Trophoblast cell (in vitro differentiated cells and primary cell): ENCODE data around the gene MIA.
A peak's percentile ranks its signal among the peaks of the same experiment; 100 is the strongest.
"Not testable (repeated sequence)": the region's sequence is repeated elsewhere in the genome, so short reads cannot be mapped to it uniquely, and the experiment has no call there.

Experiments used
- DNase-seq, 2 donors: peaks; one replicate each; pipeline ENCODE4 v3.0.0-alpha.2; 2016
- H2AFZ ChIP-seq: 2 replicates; pipeline ENCODE4 v1.6.1; 2013; ENCODE audit warnings: low read length, moderate library complexity, mild to moderate bottlenecking; ENCODE audit not compliant: insufficient read depth, poor library complexity
- H2AK5ac ChIP-seq: 2 replicates; pipeline ENCODE4 v1.6.1; 2013; ENCODE audit warnings: mild to moderate bottlenecking, low read length
- H2BK120ac ChIP-seq: 2 replicates; pipeline ENCODE4 v1.6.1; 2013; ENCODE audit warnings: low read length, mild to moderate bottlenecking, moderate library complexity; ENCODE audit not compliant: insufficient read depth, poor library complexity
- H2BK12ac ChIP-seq: 2 replicates; pipeline ENCODE4 v1.6.1; 2013; ENCODE audit warnings: mild to moderate bottlenecking, low read length, moderate library complexity
- H2BK5ac ChIP-seq: 2 replicates; pipeline ENCODE4 v1.6.1; 2013; ENCODE audit warnings: low read length, low read depth, moderate library complexity, mild to moderate bottlenecking; ENCODE audit not compliant: poor library complexity
- H3K14ac ChIP-seq: 2 replicates; pipeline ENCODE4 v1.6.1; 2013; ENCODE audit warnings: mild to moderate bottlenecking, low read length
- H3K18ac ChIP-seq: 2 replicates; pipeline ENCODE4 v1.6.1; 2013; ENCODE audit warnings: mild to moderate bottlenecking, low read length
- H3K23ac ChIP-seq: 2 replicates; pipeline ENCODE4 v1.6.1; 2013; ENCODE audit warnings: low read length
- H3K27ac ChIP-seq: 2 replicates; pipeline ENCODE4 v1.5.1; 2013; ENCODE audit warnings: low read depth, mild to moderate bottlenecking, inconsistent platforms, low read length, moderate library complexity
- H3K27me3 ChIP-seq: 2 replicates; pipeline ENCODE4 v1.6.1; 2013; ENCODE audit warnings: inconsistent platforms, mild to moderate bottlenecking, low read length, moderate library complexity; ENCODE audit not compliant: insufficient read depth
- H3K36me3 ChIP-seq, 2 experiments: 1 replicate in 1 of 2; 2 replicates in 1 of 2; pipeline ENCODE4 v1.6.1; 2013; ENCODE audit warnings: low read length in 2 of 2, mild to moderate bottlenecking in 2 of 2, moderate library complexity in 1 of 2; ENCODE audit not compliant: insufficient read depth in 2 of 2, control insufficient read depth in 1 of 2
- H3K4ac ChIP-seq: 2 replicates; pipeline ENCODE4 v1.6.1; 2013; ENCODE audit warnings: low read depth, mild to moderate bottlenecking, low read length, moderate library complexity
- H3K4me1 ChIP-seq, 2 experiments: 1 replicate in 1 of 2; 2 replicates in 1 of 2; pipeline ENCODE4 v1.6.1; 2013; ENCODE audit warnings: low read length in 2 of 2, mild to moderate bottlenecking in 2 of 2, moderate library complexity in 1 of 2; ENCODE audit not compliant: insufficient read depth in 2 of 2, control insufficient read depth in 1 of 2
- H3K4me2 ChIP-seq: 2 replicates; pipeline ENCODE4 v1.6.1; 2013; ENCODE audit warnings: inconsistent platforms, mild to moderate bottlenecking, low read length, moderate library complexity
- H3K4me3 ChIP-seq: 2 replicates; pipeline ENCODE4 v1.5.1; 2013; ENCODE audit warnings: mild to moderate bottlenecking, low read depth, low read length, inconsistent platforms
- H3K79me1 ChIP-seq: one replicate; pipeline ENCODE4 v1.6.1; 2013; ENCODE audit warnings: low read length
- H3K79me2 ChIP-seq: 2 replicates; pipeline ENCODE4 v1.6.1; 2013; ENCODE audit warnings: low read length, mild to moderate bottlenecking; ENCODE audit not compliant: control insufficient read depth, insufficient read depth, poor library complexity
- H3K9ac ChIP-seq: 2 replicates; pipeline ENCODE4 v1.6.1; 2013; ENCODE audit warnings: mild to moderate bottlenecking, low read length
- H3K9me3 ChIP-seq: 2 replicates; pipeline ENCODE4 v1.6.1; 2013; ENCODE audit warnings: low read depth, mild to moderate bottlenecking, control low read depth, inconsistent platforms, low read length; ENCODE audit not compliant: insufficient read depth
- H4K12ac ChIP-seq: 2 replicates; pipeline ENCODE4 v1.6.1; 2013; ENCODE audit warnings: low read depth, mild to moderate bottlenecking, low read length, moderate library complexity
- H4K8ac ChIP-seq: 2 replicates; pipeline ENCODE4 v1.6.1; 2013; ENCODE audit warnings: low read depth, mild to moderate bottlenecking, low read length, moderate library complexity
- H4K91ac ChIP-seq: one replicate; pipeline ENCODE4 v1.6.1; 2013; ENCODE audit warnings: low read depth, mild to moderate bottlenecking, low read length, moderate library complexity
- WGBS: extraction: QIAGEN DNeasy Blood & Tissue Kit; methylation state at CpG from one replicate; pipeline ENCODE4 v1.1.7; 2013; ENCODE audit warnings: missing lambda C conversion rate; ENCODE audit not compliant: insufficient read length, insufficient coverage; ENCODE audit errors: extremely low coverage; 5-methylcytosine and 5-hydroxymethylcytosine counted together

MIA gene

GRCh38 chr19:40819479-40820234 is 44.3 kb downstream of the MIA start:
- not testable (repeated sequence) for H2BK12ac ChIP-seq, H3K4ac ChIP-seq, H2BK5ac ChIP-seq, H3K18ac ChIP-seq, H3K27ac ChIP-seq, H3K79me1 ChIP-seq, H4K91ac ChIP-seq, H3K14ac ChIP-seq, H4K12ac ChIP-seq, H2AK5ac ChIP-seq, H3K4me2 ChIP-seq, H3K79me2 ChIP-seq, H3K9ac ChIP-seq, H3K23ac ChIP-seq, H4K8ac ChIP-seq, H2BK120ac ChIP-seq, H2AFZ ChIP-seq, H3K36me3 ChIP-seq, H3K4me3 ChIP-seq, H3K27me3 ChIP-seq, H3K9me3 ChIP-seq
- DNase-seq, result peak; percentile 25 to 61
- no CpG with 5 or more reads among the region's 6 CpGs for WGBS
- H3K4me1 ChIP-seq, result peaks cover 12 to 16% of the 10 kb centered on the region in 2 experiments

- H3K79me2 ChIP-seq, result no peaks in the 10 kb centered on the region
Measured at GRCh38 chr19:40822161-40822560, 46.8 kb downstream of the MIA start.

GRCh38 chr19:40822704-40823553 is 47.6 kb downstream of the MIA start:
- H3K79me1 ChIP-seq, H2AFZ ChIP-seq, H3K4ac ChIP-seq, H3K23ac ChIP-seq, H4K91ac ChIP-seq, H3K18ac ChIP-seq, H3K14ac ChIP-seq, H4K12ac ChIP-seq, H2AK5ac ChIP-seq, H3K36me3 ChIP-seq, H3K4me3 ChIP-seq, H3K27me3 ChIP-seq, H3K4me2 ChIP-seq, H2BK12ac ChIP-seq, H2BK120ac ChIP-seq, H3K79me2 ChIP-seq, H3K9ac ChIP-seq, H3K9me3 ChIP-seq: not testable (repeated sequence)
- peaks cover 12 to 16% of the 10 kb centered on the region in 2 experiments for H3K4me1 ChIP-seq
- no CpG with 5 or more reads among the region's 9 CpGs for WGBS
- peak overlapping the region; percentile 19 for H2BK5ac ChIP-seq
- DNase-seq, result peak; percentile 70 to 86
- peak overlapping the region; percentile 23 for H4K8ac ChIP-seq
- H3K27ac ChIP-seq, result peak overlapping the region; percentile 49

More at GRCh38 chr19:40822161-40822560, 46.8 kb downstream of the MIA start:
- Histone ChIP-seq H3K4me1 (peaks cover 12 to 16% of the 10 kb centered on the region in 2 experiments), H3K27ac (no peak overlapping the region), H3K79me1 (peaks cover 3% of the 10 kb centered on the region), H3K18ac (no peak overlapping the region), H2BK5ac (no peak overlapping the region), H3K27me3 (no peaks in the 10 kb centered on the region), H3K36me3 (peaks cover 0 to 2% of the 10 kb centered on the region in 2 experiments), H4K12ac (no peak overlapping the region), H2BK12ac (no peak overlapping the region), H2AFZ (no peak overlapping the region), H2BK120ac (peak overlapping the region; percentile 7), H3K4me2 (no peak overlapping the region), H3K23ac (no peak overlapping the region), H4K8ac (no peak overlapping the region), H4K91ac (no peak overlapping the region), H3K14ac (no peak overlapping the region), H2AK5ac (peak overlapping the region; percentile 47), H3K9me3 (no peaks in the 10 kb centered on the region), H3K9ac (no peak overlapping the region), H3K4me3 (no peak overlapping the region), H3K4ac (no peak overlapping the region)
- WGBS, result no CpG with 5 or more reads among the region's 22 CpGs
- no peak for DNase-seq

- DNase-seq, H3K4ac ChIP-seq, H2AK5ac ChIP-seq, H3K79me1 ChIP-seq, H3K4me3 ChIP-seq, H3K36me3 ChIP-seq, H3K14ac ChIP-seq, H4K8ac ChIP-seq, H2BK5ac ChIP-seq, H2AFZ ChIP-seq, H3K79me2 ChIP-seq, H3K23ac ChIP-seq, H3K9ac ChIP-seq, H3K18ac ChIP-seq, H2BK12ac ChIP-seq, H4K91ac ChIP-seq, H3K27me3 ChIP-seq, H3K27ac ChIP-seq, H4K12ac ChIP-seq, H3K4me2 ChIP-seq, H3K9me3 ChIP-seq, H2BK120ac ChIP-seq: not testable (repeated sequence)
- H3K4me1 ChIP-seq, result peaks cover 8 to 16% of the 10 kb centered on the region in 2 experiments
- WGBS, result no CpG with 5 or more reads among the region's 16 CpGs
Measured at GRCh38 chr19:40824916-40825315, 49.6 kb downstream of the MIA start.
